Panc1 (cell line): Measurements from ENCODE around the gene ALG6.

Experiments
- POLR2AphosphoS5 ChIP-seq: IDR thresholded peaks from 2 replicates; pipeline ENCODE4 v1.6.1; 2012; ENCODE audit warnings: mild to moderate bottlenecking, low read depth, low read length, moderate library complexity
- REST ChIP-seq, 2 experiments: IDR thresholded peaks; 2 replicates each; pipeline ENCODE4 v1.6.1; 2011 to 2012; ENCODE audit warnings: low read depth in 2 of 2, control low read depth in 1 of 2, low read length in 1 of 2, mild to moderate bottlenecking in 1 of 2, moderate library complexity in 1 of 2; ENCODE audit not compliant: insufficient read depth in 1 of 2
- TF ChIP-seq, protein P1 (sequence below): fragments of 450-650 bp; IDR thresholded peaks from 2 replicates; pipeline ENCODE4 v1.5.1; 2017; ENCODE audit warnings: mild to moderate bottlenecking

- TF ChIP-seq, protein P1, sequence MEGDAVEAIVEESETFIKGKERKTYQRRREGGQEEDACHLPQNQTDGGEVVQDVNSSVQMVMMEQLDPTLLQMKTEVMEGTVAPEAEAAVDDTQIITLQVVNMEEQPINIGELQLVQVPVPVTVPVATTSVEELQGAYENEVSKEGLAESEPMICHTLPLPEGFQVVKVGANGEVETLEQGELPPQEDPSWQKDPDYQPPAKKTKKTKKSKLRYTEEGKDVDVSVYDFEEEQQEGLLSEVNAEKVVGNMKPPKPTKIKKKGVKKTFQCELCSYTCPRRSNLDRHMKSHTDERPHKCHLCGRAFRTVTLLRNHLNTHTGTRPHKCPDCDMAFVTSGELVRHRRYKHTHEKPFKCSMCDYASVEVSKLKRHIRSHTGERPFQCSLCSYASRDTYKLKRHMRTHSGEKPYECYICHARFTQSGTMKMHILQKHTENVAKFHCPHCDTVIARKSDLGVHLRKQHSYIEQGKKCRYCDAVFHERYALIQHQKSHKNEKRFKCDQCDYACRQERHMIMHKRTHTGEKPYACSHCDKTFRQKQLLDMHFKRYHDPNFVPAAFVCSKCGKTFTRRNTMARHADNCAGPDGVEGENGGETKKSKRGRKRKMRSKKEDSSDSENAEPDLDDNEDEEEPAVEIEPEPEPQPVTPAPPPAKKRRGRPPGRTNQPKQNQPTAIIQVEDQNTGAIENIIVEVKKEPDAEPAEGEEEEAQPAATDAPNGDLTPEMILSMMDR = no peak
- no peak for TF ChIP-seq POLR2AphosphoS5
- TF ChIP-seq REST (IDR thresholded peaks at IDR 0.05; ENCODE audit: insufficient read depth in 1 of 2, low read depth in 2 of 2, low read length in 1 of 2) = no peak
Measured at GRCh38 chr1:63486629-63487028, 119.2 kb downstream of the ALG6 start.
